CD14-positive monocyte (primary cell): ENCODE results near the gene DMBT1. TPM values are rescaled to one million over a fixed set of nuclear protein-coding genes. Genes with fewer than 3 reads are reported as not detected.

Experiments
- DNase-seq, 3 donors: peaks; one replicate each; pipeline ENCODE4 v3.0.0-alpha.2; 2011 to 2022
- H2AFZ ChIP-seq: 2 replicates; pipeline ENCODE4 v1.6.0; 2012; ENCODE audit warnings: mild to moderate bottlenecking, low read depth, low read length, inconsistent platforms; ENCODE audit not compliant: insufficient read depth, poor library complexity, severe bottlenecking
- H3K27ac ChIP-seq, 2 donors: 1 replicate in 1 of 2; 2 replicates in 1 of 2; pipeline ENCODE4 v1.5.1; 2012 to 2013; ENCODE audit warnings: low read length in 2 of 2, control low read depth in 1 of 2, inconsistent platforms in 1 of 2, low read depth in 1 of 2, mild to moderate bottlenecking in 1 of 2
- H3K27me3 ChIP-seq, 2 donors: one replicate each; pipeline versions ENCODE4 v1.6.0 to v1.6.1; 2011 to 2013; ENCODE audit warnings: low read length in 2 of 2; ENCODE audit not compliant: control insufficient read depth in 2 of 2, insufficient read depth in 2 of 2
- H3K36me3 ChIP-seq, 2 donors: replicated peaks in 1 of 2; 1 replicate in 1 of 2; 2 replicates in 1 of 2; pipeline versions ENCODE4 v1.5.1 to v1.6.1; 2012 to 2013; ENCODE audit warnings: low read length in 2 of 2, control low read depth in 1 of 2, inconsistent platforms in 1 of 2, mild to moderate bottlenecking in 1 of 2; ENCODE audit not compliant: insufficient read depth in 2 of 2, control insufficient read depth in 1 of 2
- H3K4me1 ChIP-seq, 2 donors: 1 replicate in 1 of 2; 2 replicates in 1 of 2; pipeline versions ENCODE4 v1.5.1 to v1.6.1; 2012 to 2013; ENCODE audit warnings: low read length in 2 of 2, control low read depth in 1 of 2, inconsistent platforms in 1 of 2, mild to moderate bottlenecking in 1 of 2, moderate library complexity in 1 of 2; ENCODE audit not compliant: insufficient read depth in 2 of 2, control insufficient read depth in 1 of 2
- H3K4me2 ChIP-seq: replicated peaks from 2 replicates; pipeline ENCODE3; 2012; ENCODE audit warnings: low read length, moderate library complexity, mild to moderate bottlenecking; ENCODE audit not compliant: poor library complexity, severe bottlenecking; ENCODE audit errors: extremely low read depth
- H3K4me3 ChIP-seq, 3 experiments: fragments of 200-600 bp in 1 of 3; sonication (generic) in 1 of 3; replicated peaks in 1 of 3; 1 replicate in 2 of 3; 2 replicates in 1 of 3; pipeline ENCODE4 v1.5.1; 2011 to 2013; ENCODE audit warnings: low read length in 3 of 3, mild to moderate bottlenecking in 3 of 3, control low read depth in 2 of 3, low read depth in 2 of 3, inconsistent platforms in 1 of 3, moderate library complexity in 1 of 3
- H3K79me2 ChIP-seq: 2 replicates; pipeline ENCODE4 v1.6.0; 2012; ENCODE audit warnings: mild to moderate bottlenecking, control low read depth, inconsistent platforms, low read length, moderate library complexity; ENCODE audit not compliant: insufficient read depth
- H3K9ac ChIP-seq: 2 replicates; pipeline ENCODE4 v1.6.0; 2017; ENCODE audit warnings: low read length, mild to moderate bottlenecking; ENCODE audit not compliant: insufficient read depth, poor library complexity, severe bottlenecking
- H3K9me3 ChIP-seq, 2 donors: replicated peaks in 1 of 2; 1 replicate in 1 of 2; 2 replicates in 1 of 2; pipeline versions ENCODE4 v1.5.1 to v1.6.1; 2012 to 2013; ENCODE audit warnings: low read length in 2 of 2, control low read depth in 1 of 2; ENCODE audit not compliant: control insufficient read depth in 1 of 2, insufficient read depth in 1 of 2
- H4K20me1 ChIP-seq: 2 replicates; pipeline ENCODE4 v1.6.0; 2012; ENCODE audit warnings: mild to moderate bottlenecking, low read length, control low read depth, moderate library complexity; ENCODE audit not compliant: insufficient read depth
- H3K27ac Mint-ChIP-seq, 7 donors: one replicate each; pipeline ENCODE4 v1.8.0; 2020; ENCODE audit warnings: mild to moderate bottlenecking in 7 of 7, mixed read lengths in 7 of 7, moderate library complexity in 6 of 7, inconsistent platforms in 2 of 7
- H3K27me3 Mint-ChIP-seq, 3 donors: one replicate each; pipeline ENCODE4 v1.8.0; 2021 to 2022; ENCODE audit warnings: low read depth in 3 of 3, mild to moderate bottlenecking in 3 of 3, mixed read lengths in 3 of 3, moderate library complexity in 3 of 3, inconsistent platforms in 1 of 3
- H3K36me3 Mint-ChIP-seq, 2 donors: one replicate each; pipeline ENCODE4 v1.8.0; 2020; ENCODE audit warnings: mixed read lengths in 2 of 2, inconsistent platforms in 1 of 2, mild to moderate bottlenecking in 1 of 2
- H3K4me1 Mint-ChIP-seq: one replicate; pipeline ENCODE4 v1.8.0; 2020; ENCODE audit warnings: mild to moderate bottlenecking, mixed read lengths
- H3K4me3 Mint-ChIP-seq, 2 donors: one replicate each; pipeline ENCODE4 v1.8.0; 2020; ENCODE audit warnings: mild to moderate bottlenecking in 2 of 2, mixed read lengths in 2 of 2, moderate library complexity in 1 of 2
- H3K9me3 Mint-ChIP-seq, 7 donors: one replicate each; pipeline ENCODE4 v1.8.0; 2020 to 2022; ENCODE audit warnings: mixed read lengths in 7 of 7, mild to moderate bottlenecking in 6 of 7, moderate library complexity in 6 of 7, inconsistent platforms in 2 of 7
- WGBS: methylation state at CpG from one replicate; pipeline ENCODE4 v1.1.5; 2013; ENCODE audit warnings: missing lambda C conversion rate; ENCODE audit not compliant: insufficient coverage; 5-methylcytosine and 5-hydroxymethylcytosine counted together
- intact Hi-C, 2 donors: fragments of 100-400 bp; cut with micrococcal nuclease; formaldehyde crosslinking; loops; one replicate each; pipeline versions ENCODE4 v1.15.0 to v1.15.1; 2023
- polyA plus RNA-seq, 3 donors: library from polyadenylated mRNA; depleted of rRNA in 1 of 3; unstranded in 2 of 3; stranded (reverse) in 1 of 3; fragments of 300-500 nt in 2 of 3; fragments of >200 nt in 1 of 3; fragmentation: Illumina TruSeq in 2 of 3; gene quantifications; 1 replicate in 2 of 3; 2 replicates in 1 of 3; pipeline ENCODE4 v1.2.3, GENCODE V29; 2012 to 2021
- TF ChIP-seq, protein P1 (sequence below): fragments of 200-600 bp; IDR thresholded peaks from one replicate; pipeline ENCODE4 v1.8.0; 2022; ENCODE audit warnings: antibody characterized with exemption, mild to moderate bottlenecking

The DMBT1 gene
- polyA plus RNA-seq, 3 donors: not detected

DNA sequence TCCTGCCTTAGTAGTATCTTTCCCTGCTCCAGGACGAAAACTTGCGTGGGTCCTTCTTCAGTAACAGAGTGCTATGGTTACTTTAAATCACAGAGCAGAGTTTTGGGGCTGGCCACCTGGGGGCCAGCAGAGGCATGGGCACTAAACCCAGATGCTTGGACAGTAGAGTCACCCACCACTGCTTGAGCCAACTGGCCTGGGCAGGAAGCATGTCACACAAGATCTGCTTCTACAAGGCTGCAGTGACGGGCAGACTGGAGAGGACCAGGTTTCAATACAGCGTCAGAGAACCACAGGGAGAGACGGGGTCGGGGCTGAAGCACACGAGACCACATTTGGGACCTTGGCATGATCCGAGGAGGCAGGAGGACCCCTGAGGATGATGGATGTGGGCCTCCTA, 14.3 kb upstream of the DMBT1 start:
- Histone ChIP-seq H3K27me3 (no peaks in the 10 kb centered on the region), H3K4me1 (peaks cover 6 to 25% of the 10 kb centered on the region in 2 donors), H4K20me1 (no peaks in the 10 kb centered on the region), H3K4me2 (no peak overlapping the region), H2AFZ (no peak overlapping the region), H3K9ac (no peak overlapping the region), H3K36me3 (no peaks in the 10 kb centered on the region), H3K79me2 (no peaks in the 10 kb centered on the region), H3K9me3 (no peaks in the 10 kb centered on the region), H3K27ac (no peak overlapping the region), H3K4me3 (no peak overlapping the region)
- no peak for DNase-seq
- Mint-ChIP-seq H3K36me3 (no peaks in the 10 kb centered on the region), H3K4me3 (no peak overlapping the region), H3K27me3 (peaks cover 2 to 12% (median 9%) of the 10 kb centered on the region in 3 donors), H3K9me3 (peaks cover 0 to 2% (median 0%) of the 10 kb centered on the region in 7 donors), H3K4me1 (peaks cover 40% of the 10 kb centered on the region), H3K27ac (peak overlapping the region in 1 of 7 donors; percentile 9)
- WGBS: 92% methylated on average over 6 of the region's 8 CpGs
- TF ChIP-seq, protein P1, sequence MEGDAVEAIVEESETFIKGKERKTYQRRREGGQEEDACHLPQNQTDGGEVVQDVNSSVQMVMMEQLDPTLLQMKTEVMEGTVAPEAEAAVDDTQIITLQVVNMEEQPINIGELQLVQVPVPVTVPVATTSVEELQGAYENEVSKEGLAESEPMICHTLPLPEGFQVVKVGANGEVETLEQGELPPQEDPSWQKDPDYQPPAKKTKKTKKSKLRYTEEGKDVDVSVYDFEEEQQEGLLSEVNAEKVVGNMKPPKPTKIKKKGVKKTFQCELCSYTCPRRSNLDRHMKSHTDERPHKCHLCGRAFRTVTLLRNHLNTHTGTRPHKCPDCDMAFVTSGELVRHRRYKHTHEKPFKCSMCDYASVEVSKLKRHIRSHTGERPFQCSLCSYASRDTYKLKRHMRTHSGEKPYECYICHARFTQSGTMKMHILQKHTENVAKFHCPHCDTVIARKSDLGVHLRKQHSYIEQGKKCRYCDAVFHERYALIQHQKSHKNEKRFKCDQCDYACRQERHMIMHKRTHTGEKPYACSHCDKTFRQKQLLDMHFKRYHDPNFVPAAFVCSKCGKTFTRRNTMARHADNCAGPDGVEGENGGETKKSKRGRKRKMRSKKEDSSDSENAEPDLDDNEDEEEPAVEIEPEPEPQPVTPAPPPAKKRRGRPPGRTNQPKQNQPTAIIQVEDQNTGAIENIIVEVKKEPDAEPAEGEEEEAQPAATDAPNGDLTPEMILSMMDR: no peak
- intact Hi-C loops: no loop called here

DNA sequence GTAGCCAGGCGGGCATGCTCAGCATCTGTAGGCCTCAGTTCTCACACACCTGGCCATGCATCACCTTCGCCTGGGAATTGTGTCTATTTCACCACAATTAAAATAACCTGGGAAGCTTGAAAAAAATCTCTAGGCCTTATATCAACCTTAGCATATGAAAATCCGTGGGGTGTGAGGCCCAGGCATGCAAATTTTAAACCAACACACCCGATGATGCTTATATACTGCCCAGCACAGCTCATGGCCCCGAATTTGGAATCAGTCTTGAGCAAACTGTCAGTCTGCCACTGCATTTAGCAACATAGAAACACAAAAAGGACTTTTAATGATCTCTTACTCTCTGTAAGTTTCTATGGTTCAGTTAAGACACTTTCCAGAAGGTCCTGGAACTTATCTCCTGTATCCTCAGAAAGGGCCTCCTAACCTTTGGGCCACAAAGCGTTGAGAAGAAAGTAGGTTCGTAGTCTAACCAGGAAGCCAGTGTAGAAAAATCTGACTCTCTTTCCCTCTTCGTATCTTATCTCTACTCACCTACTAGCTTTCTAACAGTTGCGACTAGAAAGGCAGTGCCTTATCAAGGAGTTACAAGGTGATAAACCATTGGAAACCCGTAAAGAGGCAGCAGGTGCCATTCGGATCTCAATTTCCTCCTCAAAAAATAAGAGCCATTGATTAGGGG, 12.0 kb upstream of the DMBT1 start:
- Mint-ChIP-seq H3K4me1 (peaks cover 17% of the 10 kb centered on the region), H3K27ac (no peak overlapping the region), H3K9me3 (peaks cover 0 to 2% (median 0%) of the 10 kb centered on the region in 7 donors), H3K27me3 (peaks cover 2 to 15% (median 15%) of the 10 kb centered on the region in 3 donors), H3K4me3 (no peak overlapping the region), H3K36me3 (no peaks in the 10 kb centered on the region)
- no peak for DNase-seq
- no peak overlapping the region for H2AFZ ChIP-seq
- TF ChIP-seq, protein P1: no peak
- no peak overlapping the region for H3K4me2 ChIP-seq
- intact Hi-C loops: no loop called here
- H3K36me3 ChIP-seq: no peaks in the 10 kb centered on the region
- no peaks in the 10 kb centered on the region for H4K20me1 ChIP-seq
- no peak overlapping the region for H3K9ac ChIP-seq
- no peaks in the 10 kb centered on the region for H3K9me3 ChIP-seq
- peaks cover 2 to 14% of the 10 kb centered on the region in 2 donors for H3K4me1 ChIP-seq
- H3K27ac ChIP-seq: no peak overlapping the region
- WGBS: 80% methylated on average over 4 of the region's 11 CpGs
- no peaks in the 10 kb centered on the region for H3K27me3 ChIP-seq
- H3K4me3 ChIP-seq: no peak overlapping the region
- H3K79me2 ChIP-seq: no peaks in the 10 kb centered on the region
